Transverse colon (tissue), 4 donors: ENCODE measurements around the gene GZMA.
A peak's percentile ranks its signal among the peaks of the same experiment; 100 is the strongest.

Experiments used
- EP300 ChIP-seq: sonication (generic); formaldehyde crosslinking; IDR thresholded peaks from one replicate; pipeline ENCODE4 v1.6.1; 2017; ENCODE audit warnings: antibody characterized with exemption, low read depth
- POLR2A ChIP-seq: fragments of 450-650 bp; IDR thresholded peaks from one replicate; pipeline ENCODE4 v1.6.1; 2016; ENCODE audit warnings: antibody characterized with exemption, mild to moderate bottlenecking, moderate library complexity
- POLR2AphosphoS5 ChIP-seq, 3 donors: sonication (generic); formaldehyde crosslinking; IDR thresholded peaks; one replicate each; pipeline ENCODE4 v1.6.1; 2016; ENCODE audit warnings: antibody characterized with exemption in 3 of 3
- TF ChIP-seq, protein P1 (sequence below), 5 experiments: fragments of 200-600 bp in 3 of 5; fragments of 450-650 bp in 2 of 5; sonication (generic) in 3 of 5; IDR thresholded peaks; 1 replicate in 2 of 5; 2 replicates in 3 of 5; pipeline ENCODE4 v1.5.1; 2016 to 2017; ENCODE audit warnings: antibody characterized with exemption in 5 of 5, inconsistent platforms in 3 of 5, mild to moderate bottlenecking in 2 of 5, moderate library complexity in 1 of 5

DNA sequence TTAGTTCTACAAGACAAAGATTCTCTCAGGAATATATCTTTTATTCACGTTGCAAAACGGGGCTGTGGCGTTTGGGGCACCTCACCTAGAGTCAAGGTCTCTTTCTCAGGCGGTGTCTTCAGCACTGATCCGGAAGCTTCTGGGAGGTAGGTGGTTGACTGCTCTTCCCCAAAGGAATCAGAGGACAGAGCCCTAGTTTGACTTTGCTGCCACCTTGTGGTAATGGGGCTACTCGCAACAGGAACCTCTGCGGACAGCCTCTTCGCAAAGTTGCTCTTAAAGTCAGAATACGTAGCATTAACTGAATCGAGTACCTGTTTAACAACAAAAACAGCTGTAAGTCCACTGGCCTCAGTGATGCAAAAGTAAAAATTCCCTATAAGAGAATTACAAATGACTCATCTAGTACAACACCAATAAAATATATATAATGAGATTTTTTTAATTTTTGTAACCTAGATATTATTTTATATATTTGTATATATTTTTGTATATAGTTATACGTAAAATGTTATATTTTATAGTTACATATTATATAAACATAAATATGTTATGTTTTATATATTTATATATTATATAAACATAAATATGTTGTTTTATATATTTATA is 44.2 kb downstream of the GZMA start:
- TF ChIP-seq POLR2A: no peak
- TF ChIP-seq, protein P1, sequence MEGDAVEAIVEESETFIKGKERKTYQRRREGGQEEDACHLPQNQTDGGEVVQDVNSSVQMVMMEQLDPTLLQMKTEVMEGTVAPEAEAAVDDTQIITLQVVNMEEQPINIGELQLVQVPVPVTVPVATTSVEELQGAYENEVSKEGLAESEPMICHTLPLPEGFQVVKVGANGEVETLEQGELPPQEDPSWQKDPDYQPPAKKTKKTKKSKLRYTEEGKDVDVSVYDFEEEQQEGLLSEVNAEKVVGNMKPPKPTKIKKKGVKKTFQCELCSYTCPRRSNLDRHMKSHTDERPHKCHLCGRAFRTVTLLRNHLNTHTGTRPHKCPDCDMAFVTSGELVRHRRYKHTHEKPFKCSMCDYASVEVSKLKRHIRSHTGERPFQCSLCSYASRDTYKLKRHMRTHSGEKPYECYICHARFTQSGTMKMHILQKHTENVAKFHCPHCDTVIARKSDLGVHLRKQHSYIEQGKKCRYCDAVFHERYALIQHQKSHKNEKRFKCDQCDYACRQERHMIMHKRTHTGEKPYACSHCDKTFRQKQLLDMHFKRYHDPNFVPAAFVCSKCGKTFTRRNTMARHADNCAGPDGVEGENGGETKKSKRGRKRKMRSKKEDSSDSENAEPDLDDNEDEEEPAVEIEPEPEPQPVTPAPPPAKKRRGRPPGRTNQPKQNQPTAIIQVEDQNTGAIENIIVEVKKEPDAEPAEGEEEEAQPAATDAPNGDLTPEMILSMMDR (IDR thresholded peaks at IDR 0.05): peak; percentile 71 to 91 (median 87)
- TF ChIP-seq POLR2AphosphoS5 (IDR thresholded peaks at IDR 0.05): no peak
- no peak for TF ChIP-seq EP300
